GM12891 (cell line): Measurements from ENCODE around the gene FBN1.

Experiments
- POLR2A ChIP-seq: IDR thresholded peaks from 2 replicates; pipeline ENCODE4 v1.6.1; 2011; ENCODE audit warnings: low read depth, low read length, control low read depth
- POLR2AphosphoS5 ChIP-seq: IDR thresholded peaks from 2 replicates; pipeline ENCODE4 v1.6.1; 2011; ENCODE audit warnings: low read depth, low read length, control low read depth
- SPI1 ChIP-seq: IDR thresholded peaks from 2 replicates; pipeline ENCODE4 v1.6.1; 2011; ENCODE audit warnings: low read depth, low read length, control low read depth

DNA sequence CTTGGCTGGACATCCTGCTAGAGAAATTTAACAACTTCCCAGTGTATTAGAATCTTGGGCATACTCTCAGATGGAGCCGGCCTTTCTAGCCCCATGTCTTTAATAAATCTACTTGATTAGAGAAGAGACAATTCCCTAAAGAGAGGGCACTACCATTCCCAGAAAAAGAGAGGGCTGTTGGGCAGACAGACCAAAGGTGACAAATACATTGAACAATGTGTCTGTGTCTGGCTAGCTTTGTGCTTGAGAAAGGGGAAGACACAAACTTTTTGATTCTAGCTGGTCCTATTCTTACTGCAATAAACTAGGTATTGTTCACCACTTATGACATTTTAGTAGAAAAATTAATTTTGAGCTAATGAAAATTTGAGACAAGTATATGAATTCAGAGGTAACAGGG lies 256.6 kb downstream of the FBN1 start:
- TF ChIP-seq SPI1, result no peak
- TF ChIP-seq POLR2AphosphoS5, result no peak
- TF ChIP-seq POLR2A, result no peak
